Measurements from ENCODE around the gene POLR3A. TPM values are rescaled to one million over a fixed set of nuclear protein-coding genes. Genes with fewer than 3 reads are reported as not detected.

The POLR3A gene
- total RNA-seq, 2 donors from 2014 or later: 17.5 to 18.7 TPM

DNA sequence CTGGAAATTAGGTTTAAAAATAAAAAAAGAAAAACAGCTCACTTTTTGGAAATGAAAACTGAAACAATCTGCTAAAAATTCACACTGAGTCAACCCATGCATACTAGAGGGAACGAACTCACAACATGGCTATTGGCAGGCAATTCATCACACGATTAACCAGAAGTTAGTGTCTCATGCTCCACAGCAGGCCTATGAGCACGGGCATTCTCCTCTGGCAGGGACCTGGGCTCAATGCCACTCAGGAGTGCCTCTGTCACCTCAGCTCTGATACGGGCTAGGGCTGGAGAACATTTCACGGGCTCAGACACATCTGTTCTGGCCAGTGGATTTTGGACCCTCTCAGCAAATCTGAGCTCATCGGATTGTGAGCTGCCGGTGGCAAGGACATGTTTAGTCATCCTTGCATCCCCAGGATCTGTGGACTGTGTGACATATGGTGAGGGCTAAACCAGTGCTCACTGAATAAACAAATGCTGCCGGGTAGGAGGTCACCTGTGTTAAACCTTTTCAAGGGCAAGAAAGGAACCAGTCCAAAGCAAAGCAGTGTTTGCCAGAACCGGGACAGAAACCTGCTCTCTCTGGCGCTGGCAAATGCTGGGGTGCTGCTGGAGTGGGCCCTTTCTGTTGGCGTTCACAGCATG lies 40.1 kb downstream of the POLR3A start:
- no peak overlapping the region for H3K4me3 ChIP-seq
- H3K9me3 ChIP-seq: no peaks in the 10 kb centered on the region
- peaks cover 0 to 14% of the 10 kb centered on the region in 2 donors for H3K36me3 ChIP-seq
- intact Hi-C loops (cut with DNase I): no loop called here
- TF ChIP-seq POLR2A (IDR thresholded peaks at IDR 0.05) (no peak), POLR2AphosphoS5 (IDR thresholded peaks at IDR 0.05) (no peak)
- TF ChIP-seq, protein P1, sequence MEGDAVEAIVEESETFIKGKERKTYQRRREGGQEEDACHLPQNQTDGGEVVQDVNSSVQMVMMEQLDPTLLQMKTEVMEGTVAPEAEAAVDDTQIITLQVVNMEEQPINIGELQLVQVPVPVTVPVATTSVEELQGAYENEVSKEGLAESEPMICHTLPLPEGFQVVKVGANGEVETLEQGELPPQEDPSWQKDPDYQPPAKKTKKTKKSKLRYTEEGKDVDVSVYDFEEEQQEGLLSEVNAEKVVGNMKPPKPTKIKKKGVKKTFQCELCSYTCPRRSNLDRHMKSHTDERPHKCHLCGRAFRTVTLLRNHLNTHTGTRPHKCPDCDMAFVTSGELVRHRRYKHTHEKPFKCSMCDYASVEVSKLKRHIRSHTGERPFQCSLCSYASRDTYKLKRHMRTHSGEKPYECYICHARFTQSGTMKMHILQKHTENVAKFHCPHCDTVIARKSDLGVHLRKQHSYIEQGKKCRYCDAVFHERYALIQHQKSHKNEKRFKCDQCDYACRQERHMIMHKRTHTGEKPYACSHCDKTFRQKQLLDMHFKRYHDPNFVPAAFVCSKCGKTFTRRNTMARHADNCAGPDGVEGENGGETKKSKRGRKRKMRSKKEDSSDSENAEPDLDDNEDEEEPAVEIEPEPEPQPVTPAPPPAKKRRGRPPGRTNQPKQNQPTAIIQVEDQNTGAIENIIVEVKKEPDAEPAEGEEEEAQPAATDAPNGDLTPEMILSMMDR (IDR thresholded peaks at IDR 0.05): no peak
- no peaks in the 10 kb centered on the region for H3K27me3 ChIP-seq (replicated peaks; ENCODE audit: insufficient read depth)
- H3K4me1 ChIP-seq (replicated peaks): no peaks in the 10 kb centered on the region
- peak overlapping the region; percentile 77 to 80 for H3K27ac ChIP-seq
- 49% methylated on average over 11 of the region's 11 CpGs for WGBS
- DNase-seq (ENCODE audit: low spot score): no peak

DNA sequence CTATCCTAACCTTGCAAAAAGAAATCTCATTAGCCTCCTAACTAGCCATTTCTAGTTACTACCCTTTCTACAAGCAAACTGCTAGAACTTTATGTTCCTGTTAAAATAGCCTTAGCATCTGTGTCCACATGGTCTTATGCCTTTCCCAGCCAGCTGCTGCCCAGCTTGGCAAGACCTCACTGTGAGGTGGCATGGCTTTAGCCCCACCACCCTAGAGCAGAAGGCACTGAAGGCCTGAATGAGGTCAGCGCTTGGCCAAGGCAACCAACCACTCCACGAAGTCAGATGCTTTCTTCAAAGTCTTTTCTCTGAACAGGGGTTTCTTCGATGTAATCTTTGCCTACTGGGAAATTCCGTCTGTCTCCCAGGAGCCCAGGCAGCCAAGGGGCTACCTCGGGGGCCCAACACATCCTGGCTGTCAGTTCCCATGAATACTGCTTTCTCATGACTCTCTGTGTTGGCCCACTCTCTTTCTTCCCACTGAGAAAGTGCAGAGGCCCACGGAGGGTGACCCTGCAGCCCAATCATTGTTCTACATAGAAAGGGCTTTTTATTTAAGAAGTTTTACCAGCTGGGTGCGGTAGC lies 41.6 kb downstream of the POLR3A start:
- TF ChIP-seq POLR2AphosphoS5 (IDR thresholded peaks at IDR 0.05): peak; percentile 37
- TF ChIP-seq, protein P1 (IDR thresholded peaks at IDR 0.05): no peak
- TF ChIP-seq POLR2A (IDR thresholded peaks at IDR 0.05): no peak
- Histone ChIP-seq H3K36me3 (peaks cover 3 to 14% of the 10 kb centered on the region in 2 donors), H3K27ac (peak overlapping the region in 1 of 2 donors; percentile 43), H3K4me1 (replicated peaks) (no peaks in the 10 kb centered on the region), H3K27me3 (replicated peaks; ENCODE audit: insufficient read depth) (no peaks in the 10 kb centered on the region), H3K4me3 (no peak overlapping the region), H3K9me3 (no peaks in the 10 kb centered on the region)
- 87% methylated on average over 7 of the region's 7 CpGs for WGBS
- intact Hi-C loops (cut with DNase I): no loop called here
- DNase-seq (ENCODE audit: low spot score): no peak

DNA sequence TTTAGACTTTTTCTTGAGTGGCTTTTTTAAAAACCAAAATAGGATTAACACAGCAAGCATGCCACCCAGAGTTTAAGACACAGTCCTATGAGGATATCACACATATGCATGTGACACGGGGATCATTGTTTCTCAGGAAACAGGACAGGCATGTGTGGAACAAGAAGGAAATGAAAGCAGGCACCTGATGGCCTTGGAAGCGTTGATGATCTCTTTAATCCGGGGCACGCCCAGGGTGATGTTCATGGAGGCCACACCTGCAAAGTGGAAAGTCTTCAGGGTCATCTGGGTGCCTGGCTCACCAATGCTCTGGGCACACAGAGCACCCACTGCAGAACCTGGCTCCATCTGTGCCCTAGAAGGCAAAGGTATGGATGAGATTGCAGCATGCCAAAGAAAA lies 44.3 kb downstream of the POLR3A start:
- peaks cover 12 to 31% of the 10 kb centered on the region in 2 donors for H3K36me3 ChIP-seq
- intact Hi-C loops (cut with DNase I): no loop called here
- DNase-seq (ENCODE audit: low spot score): no peak
- H3K27me3 ChIP-seq (replicated peaks; ENCODE audit: insufficient read depth): no peaks in the 10 kb centered on the region
- H3K4me1 ChIP-seq (replicated peaks): no peaks in the 10 kb centered on the region
- no peak overlapping the region for H3K27ac ChIP-seq
- 73% methylated on average over 4 of the region's 4 CpGs for WGBS
- no peak overlapping the region for H3K4me3 ChIP-seq
- no peak for TF ChIP-seq POLR2A (IDR thresholded peaks at IDR 0.05)
- no peaks in the 10 kb centered on the region for H3K9me3 ChIP-seq

DNA sequence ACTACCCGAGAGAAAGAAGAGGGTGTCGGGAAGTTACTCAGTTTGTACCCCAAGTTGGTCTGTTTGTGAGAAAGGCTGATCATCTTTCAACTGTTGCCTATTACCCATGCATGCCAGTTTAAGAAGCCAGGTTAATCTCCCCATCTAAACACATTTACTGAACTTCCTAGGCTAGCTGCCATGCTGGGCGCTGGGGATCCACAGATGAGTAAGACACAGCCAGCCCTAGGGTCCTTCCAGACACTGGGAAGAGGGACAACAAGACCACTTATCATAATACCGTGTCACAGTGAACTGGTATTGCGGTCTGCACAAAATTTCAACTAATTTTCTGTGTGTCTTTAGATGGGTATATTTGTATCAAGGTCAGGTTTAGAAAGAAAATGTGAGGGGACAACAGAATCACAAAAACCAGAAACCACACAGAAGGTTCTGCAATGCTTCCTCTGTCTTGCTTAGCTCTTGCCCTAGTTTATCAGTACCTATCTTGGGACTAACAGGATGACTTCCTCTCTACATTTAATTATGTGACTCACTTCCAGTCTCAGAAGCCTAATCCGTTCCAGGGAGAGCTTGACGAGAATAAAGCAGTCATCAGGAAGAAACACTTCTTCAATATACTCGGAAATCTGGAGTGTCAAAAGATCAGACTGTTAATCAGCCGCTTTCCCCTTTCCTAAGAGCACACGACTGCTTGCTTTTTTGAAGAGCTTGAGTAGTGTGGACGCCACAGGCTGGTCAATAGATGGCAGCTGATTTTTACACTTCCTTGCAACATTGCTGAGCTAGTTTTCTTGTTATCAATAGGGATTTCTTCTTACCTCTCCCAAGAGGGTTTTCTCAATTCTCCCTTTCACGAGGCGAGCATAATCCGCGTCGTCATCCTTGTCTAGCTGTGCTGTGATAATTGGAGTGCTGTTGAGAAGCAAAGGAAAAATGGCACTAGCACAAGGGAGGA lies 45.7 kb downstream of the POLR3A start:
- intact Hi-C loops (cut with DNase I): no loop called here
- H3K36me3 ChIP-seq: peaks cover 22 to 43% of the 10 kb centered on the region in 2 donors
- H3K27ac ChIP-seq: no peak overlapping the region
- no peaks in the 10 kb centered on the region for H3K4me1 ChIP-seq (replicated peaks)
- no peak for DNase-seq (ENCODE audit: low spot score)
- no peak overlapping the region for H3K4me3 ChIP-seq
- no peaks in the 10 kb centered on the region for H3K9me3 ChIP-seq
- no peaks in the 10 kb centered on the region for H3K27me3 ChIP-seq (replicated peaks; ENCODE audit: insufficient read depth)
- TF ChIP-seq, protein P1 (IDR thresholded peaks at IDR 0.05): no peak
- TF ChIP-seq POLR2A (IDR thresholded peaks at IDR 0.05) (no peak), POLR2AphosphoS5 (IDR thresholded peaks at IDR 0.05) (peak; percentile 16)
- WGBS: 77% methylated on average over 16 of the region's 16 CpGs

DNA sequence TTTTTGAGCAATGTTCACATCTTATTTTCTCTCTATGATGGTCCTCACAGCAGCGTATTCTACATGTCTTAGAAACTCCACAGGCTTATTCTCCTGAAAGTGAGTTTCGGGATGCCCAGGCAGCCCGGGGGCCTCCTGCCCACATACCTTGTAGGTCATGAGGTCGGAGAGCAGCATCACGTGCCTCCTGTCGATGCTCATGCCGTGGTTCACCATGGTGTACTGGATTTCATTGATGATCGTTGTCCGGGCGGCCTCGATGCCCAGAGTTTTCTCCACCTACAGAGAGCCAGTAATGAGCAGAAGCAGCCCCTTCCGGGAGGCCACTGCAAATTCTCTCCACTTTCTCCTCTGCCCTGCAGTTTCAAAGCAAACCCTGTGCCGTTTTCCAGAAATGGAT lies 48.0 kb downstream of the POLR3A start:
- Histone ChIP-seq H3K9me3 (no peaks in the 10 kb centered on the region), H3K4me1 (replicated peaks) (no peaks in the 10 kb centered on the region), H3K4me3 (no peak overlapping the region), H3K27me3 (replicated peaks; ENCODE audit: insufficient read depth) (no peaks in the 10 kb centered on the region), H3K27ac (no peak overlapping the region), H3K36me3 (peaks cover 22 to 43% of the 10 kb centered on the region in 2 donors)
- whole genome bisulfite sequencing: 94% methylated on average over 13 of the region's 13 CpGs
- intact Hi-C loops (cut with DNase I): no loop called here
- no peak for TF ChIP-seq POLR2A (IDR thresholded peaks at IDR 0.05)
- DNase-seq (ENCODE audit: low spot score): no peak

Data from prostate gland (tissue), 2 donors.